ENCODE data around the gene TTC7B. TPM values are rescaled to one million over a fixed set of nuclear protein-coding genes. Genes with fewer than 3 reads are reported as not detected.

The TTC7B gene
- total RNA-seq, 1 donor from 2014 or later, result 40.4 TPM

DNA sequence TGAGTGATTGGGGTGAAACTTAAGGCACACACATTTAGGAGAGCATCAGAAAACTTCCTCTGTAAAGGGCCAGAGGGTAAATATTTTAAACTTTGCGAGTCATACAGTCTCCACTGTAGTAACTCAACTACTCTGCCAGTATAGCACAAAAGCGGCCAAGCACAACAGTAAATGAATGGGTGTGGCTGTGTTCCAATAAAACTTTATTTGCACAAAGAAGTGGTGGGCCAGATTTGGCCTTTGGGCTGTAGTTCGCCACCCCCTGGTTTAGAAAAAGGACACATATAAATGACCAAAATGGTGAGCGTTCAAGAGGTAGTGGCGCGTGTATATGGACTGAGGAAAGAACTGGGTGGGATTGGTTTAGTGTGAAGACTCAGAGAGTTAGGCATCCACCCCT lies 309.5 kb downstream of the TTC7B start:
- TF ChIP-seq, protein P1, sequence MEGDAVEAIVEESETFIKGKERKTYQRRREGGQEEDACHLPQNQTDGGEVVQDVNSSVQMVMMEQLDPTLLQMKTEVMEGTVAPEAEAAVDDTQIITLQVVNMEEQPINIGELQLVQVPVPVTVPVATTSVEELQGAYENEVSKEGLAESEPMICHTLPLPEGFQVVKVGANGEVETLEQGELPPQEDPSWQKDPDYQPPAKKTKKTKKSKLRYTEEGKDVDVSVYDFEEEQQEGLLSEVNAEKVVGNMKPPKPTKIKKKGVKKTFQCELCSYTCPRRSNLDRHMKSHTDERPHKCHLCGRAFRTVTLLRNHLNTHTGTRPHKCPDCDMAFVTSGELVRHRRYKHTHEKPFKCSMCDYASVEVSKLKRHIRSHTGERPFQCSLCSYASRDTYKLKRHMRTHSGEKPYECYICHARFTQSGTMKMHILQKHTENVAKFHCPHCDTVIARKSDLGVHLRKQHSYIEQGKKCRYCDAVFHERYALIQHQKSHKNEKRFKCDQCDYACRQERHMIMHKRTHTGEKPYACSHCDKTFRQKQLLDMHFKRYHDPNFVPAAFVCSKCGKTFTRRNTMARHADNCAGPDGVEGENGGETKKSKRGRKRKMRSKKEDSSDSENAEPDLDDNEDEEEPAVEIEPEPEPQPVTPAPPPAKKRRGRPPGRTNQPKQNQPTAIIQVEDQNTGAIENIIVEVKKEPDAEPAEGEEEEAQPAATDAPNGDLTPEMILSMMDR (conservative IDR thresholded peaks at IDR 0.05), result no peak
- peaks cover 4% of the 10 kb centered on the region for H3K9me3 Mint-ChIP-seq
- H3K27me3 Mint-ChIP-seq, result no peaks in the 10 kb centered on the region

DNA sequence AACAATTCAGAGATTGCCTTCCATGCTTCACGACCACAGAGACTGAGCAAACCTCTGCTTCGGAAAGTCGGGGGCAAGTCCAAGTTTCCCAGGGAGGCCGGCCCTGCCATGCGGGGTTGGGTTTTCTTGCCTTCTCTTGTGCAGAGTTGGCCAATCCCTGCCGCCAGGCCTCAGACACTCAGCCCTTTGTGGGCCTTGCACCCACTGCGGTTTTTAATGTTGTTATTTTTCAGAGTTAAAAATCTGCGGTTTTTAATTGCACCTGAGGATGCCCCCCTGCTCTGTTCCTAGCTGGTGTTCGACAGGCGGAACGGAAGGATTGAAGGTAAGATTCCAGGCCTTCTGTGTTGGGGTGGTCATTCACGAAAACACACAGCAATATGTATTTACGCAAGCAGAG lies 310.7 kb downstream of the TTC7B start:
- no peaks in the 10 kb centered on the region for H3K27me3 Mint-ChIP-seq
- no peaks in the 10 kb centered on the region for H3K36me3 Mint-ChIP-seq
- H3K27ac Mint-ChIP-seq, result no peak overlapping the region
- no peak for DNase-seq (ENCODE audit: extremely low spot score, unreplicated experiment)
- peaks cover 16% of the 10 kb centered on the region for H3K4me1 Mint-ChIP-seq (ENCODE audit: unreplicated experiment)
- TF ChIP-seq, protein P1 (conservative IDR thresholded peaks at IDR 0.05), result no peak
- no peak overlapping the region for H3K4me3 Mint-ChIP-seq
- peaks cover 4% of the 10 kb centered on the region for H3K9me3 Mint-ChIP-seq

More for the DNA sequence above, 309.5 kb downstream of the TTC7B start:
- DNase-seq (ENCODE audit: extremely low spot score, unreplicated experiment), result no peak
- Mint-ChIP-seq H3K4me3 (no peak overlapping the region), H3K36me3 (no peaks in the 10 kb centered on the region), H3K4me1 (ENCODE audit: unreplicated experiment) (peaks cover 16% of the 10 kb centered on the region), H3K27ac (peak overlapping the region; percentile 36)

DNA sequence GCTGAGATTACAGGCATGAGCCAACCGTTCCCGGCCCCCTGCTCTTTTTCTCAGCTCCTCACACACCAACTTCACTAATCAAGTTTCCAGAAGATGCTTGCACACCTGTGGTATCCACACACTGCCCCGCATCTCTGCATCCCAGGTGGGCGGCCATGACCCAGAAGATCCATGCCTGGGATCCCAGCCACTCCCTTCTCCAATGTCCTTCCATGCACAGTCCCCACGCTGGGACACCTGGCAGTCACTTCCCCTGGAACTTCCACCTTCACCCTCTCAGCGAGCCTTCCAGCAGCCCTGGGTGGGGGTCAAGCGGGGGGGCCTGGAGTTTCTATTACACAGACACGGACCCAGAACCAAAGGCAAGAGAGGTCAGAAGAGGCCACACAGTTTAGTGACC lies 311.6 kb downstream of the TTC7B start:
- no peak for DNase-seq (ENCODE audit: extremely low spot score, unreplicated experiment)
- no peak overlapping the region for H3K4me3 Mint-ChIP-seq
- H3K27me3 Mint-ChIP-seq, result no peaks in the 10 kb centered on the region
- H3K36me3 Mint-ChIP-seq, result no peaks in the 10 kb centered on the region
- TF ChIP-seq, protein P1 (conservative IDR thresholded peaks at IDR 0.05), result no peak
- H3K27ac Mint-ChIP-seq, result peak overlapping the region; percentile 50
- H3K4me1 Mint-ChIP-seq (ENCODE audit: unreplicated experiment), result peaks cover 16% of the 10 kb centered on the region
- H3K9me3 Mint-ChIP-seq, result peaks cover 4% of the 10 kb centered on the region

DNA sequence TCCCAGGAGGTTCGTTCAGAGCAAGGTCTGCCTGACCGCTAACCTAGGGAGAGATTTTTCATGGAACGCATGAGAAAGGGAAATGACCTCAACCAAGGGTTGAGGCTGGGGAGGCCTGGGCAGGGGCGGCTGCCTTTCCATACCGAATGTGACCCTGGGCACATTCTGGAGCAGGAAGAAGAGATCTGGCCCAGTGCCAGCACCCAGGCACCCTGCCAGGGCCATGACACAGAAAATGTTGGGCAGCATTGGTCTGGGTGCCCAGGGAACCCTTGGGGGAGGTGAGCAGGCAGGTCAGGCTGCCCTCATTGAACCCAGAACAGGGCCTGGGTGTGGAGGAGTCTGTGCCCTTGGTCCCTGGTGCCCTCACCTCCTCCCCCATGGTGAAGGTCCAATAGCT lies 312.6 kb downstream of the TTC7B start:
- Mint-ChIP-seq H3K27ac (no peak overlapping the region), H3K27me3 (no peaks in the 10 kb centered on the region), H3K4me3 (no peak overlapping the region), H3K36me3 (no peaks in the 10 kb centered on the region), H3K4me1 (ENCODE audit: unreplicated experiment) (peaks cover 10% of the 10 kb centered on the region), H3K9me3 (no peaks in the 10 kb centered on the region)
- DNase-seq (ENCODE audit: extremely low spot score, unreplicated experiment), result no peak
- TF ChIP-seq, protein P1 (conservative IDR thresholded peaks at IDR 0.05), result no peak

DNA sequence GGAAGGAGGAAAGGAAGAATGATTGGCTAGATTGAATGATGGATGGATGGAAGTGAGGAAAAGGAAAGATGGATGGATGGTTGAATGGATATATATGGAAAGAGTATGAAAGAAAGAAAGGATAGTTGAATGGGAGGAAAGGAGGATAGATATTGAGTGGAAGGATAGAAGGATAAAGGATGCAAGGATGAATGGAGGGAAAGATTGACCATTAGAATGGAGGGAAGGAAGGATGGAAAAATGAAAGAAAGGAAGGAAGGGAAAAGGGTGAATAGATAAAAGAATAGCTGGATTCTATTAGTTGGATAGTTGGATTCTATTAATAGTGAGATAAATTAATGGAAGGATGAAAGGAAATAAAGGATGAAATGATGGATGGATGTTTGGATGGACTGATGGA lies 313.5 kb downstream of the TTC7B start:
- Mint-ChIP-seq H3K9me3 (no peaks in the 10 kb centered on the region), H3K27ac (peak overlapping the region; percentile 1), H3K36me3 (no peaks in the 10 kb centered on the region), H3K4me1 (ENCODE audit: unreplicated experiment) (peaks cover 10% of the 10 kb centered on the region), H3K4me3 (no peak overlapping the region), H3K27me3 (peaks cover 4% of the 10 kb centered on the region)
- no peak for DNase-seq (ENCODE audit: extremely low spot score, unreplicated experiment)
- TF ChIP-seq, protein P1 (conservative IDR thresholded peaks at IDR 0.05), result no peak

Data from type B pancreatic cell (in vitro differentiated cells).